Measurements from ENCODE around the gene THOC2.

Gene THOC2

GRCh38 chrX:123561439-123562215 is 171.2 kb downstream of the THOC2 start:
- DNase-seq, result no peak

- DNase-seq, result no peak
Observed at GRCh38 chrX:123550829-123551228, 182.0 kb downstream of the THOC2 start.
